RWPE2 (cell line): ENCODE data around the gene VSX2.

Source experiments
- ATAC-seq: fragments of 200-7000 bp; cut with Tn5 transposase; 3 replicates; pipeline ENCODE4 v1.9.1; 2021; ENCODE audit warnings: low read depth
- DNase-seq: peaks from one replicate; pipeline ENCODE4 v3.0.0-alpha.2; 2020; ENCODE audit warnings: low spot score
- H3K27ac ChIP-seq: fragments of 450-650 bp; 2 replicates; pipeline ENCODE4 v1.5.1; 2017; ENCODE audit warnings: mild to moderate bottlenecking; ENCODE audit not compliant: poor library complexity, severe bottlenecking
- H3K27me3 ChIP-seq: fragments of 250-450 bp; sonication (Bioruptor Pico); 2 replicates; pipeline ENCODE4 v1.5.1; 2021; ENCODE audit warnings: mild to moderate bottlenecking, moderate library complexity; ENCODE audit not compliant: insufficient read depth, poor library complexity, severe bottlenecking
- H3K36me3 ChIP-seq: fragments of 250-450 bp; sonication (Bioruptor Pico); 2 replicates; pipeline ENCODE4 v1.5.1; 2020; ENCODE audit warnings: low read depth, mild to moderate bottlenecking, moderate library complexity
- H3K4me1 ChIP-seq: fragments of 250-450 bp; sonication (Bioruptor Pico); 2 replicates; pipeline ENCODE4 v1.5.1; 2021; ENCODE audit warnings: mild to moderate bottlenecking, moderate library complexity; ENCODE audit not compliant: insufficient read depth, poor library complexity, severe bottlenecking
- H3K4me3 ChIP-seq: fragments of 250-450 bp; sonication (Bioruptor Pico); 2 replicates; pipeline ENCODE4 v1.5.1; 2021; ENCODE audit warnings: mild to moderate bottlenecking, moderate library complexity; ENCODE audit not compliant: severe bottlenecking
- H3K9me3 ChIP-seq: fragments of 250-450 bp; sonication (Bioruptor Pico); 2 replicates; pipeline ENCODE4 v1.5.1; 2021; ENCODE audit warnings: mild to moderate bottlenecking, moderate library complexity; ENCODE audit not compliant: severe bottlenecking
- TF ChIP-seq, protein P1 (sequence below): fragments of 450-650 bp; IDR thresholded peaks from one replicate; pipeline ENCODE4 v1.5.1; 2017; ENCODE audit warnings: mild to moderate bottlenecking, moderate library complexity; ENCODE audit not compliant: poor library complexity, severe bottlenecking

VSX2 gene

DNA sequence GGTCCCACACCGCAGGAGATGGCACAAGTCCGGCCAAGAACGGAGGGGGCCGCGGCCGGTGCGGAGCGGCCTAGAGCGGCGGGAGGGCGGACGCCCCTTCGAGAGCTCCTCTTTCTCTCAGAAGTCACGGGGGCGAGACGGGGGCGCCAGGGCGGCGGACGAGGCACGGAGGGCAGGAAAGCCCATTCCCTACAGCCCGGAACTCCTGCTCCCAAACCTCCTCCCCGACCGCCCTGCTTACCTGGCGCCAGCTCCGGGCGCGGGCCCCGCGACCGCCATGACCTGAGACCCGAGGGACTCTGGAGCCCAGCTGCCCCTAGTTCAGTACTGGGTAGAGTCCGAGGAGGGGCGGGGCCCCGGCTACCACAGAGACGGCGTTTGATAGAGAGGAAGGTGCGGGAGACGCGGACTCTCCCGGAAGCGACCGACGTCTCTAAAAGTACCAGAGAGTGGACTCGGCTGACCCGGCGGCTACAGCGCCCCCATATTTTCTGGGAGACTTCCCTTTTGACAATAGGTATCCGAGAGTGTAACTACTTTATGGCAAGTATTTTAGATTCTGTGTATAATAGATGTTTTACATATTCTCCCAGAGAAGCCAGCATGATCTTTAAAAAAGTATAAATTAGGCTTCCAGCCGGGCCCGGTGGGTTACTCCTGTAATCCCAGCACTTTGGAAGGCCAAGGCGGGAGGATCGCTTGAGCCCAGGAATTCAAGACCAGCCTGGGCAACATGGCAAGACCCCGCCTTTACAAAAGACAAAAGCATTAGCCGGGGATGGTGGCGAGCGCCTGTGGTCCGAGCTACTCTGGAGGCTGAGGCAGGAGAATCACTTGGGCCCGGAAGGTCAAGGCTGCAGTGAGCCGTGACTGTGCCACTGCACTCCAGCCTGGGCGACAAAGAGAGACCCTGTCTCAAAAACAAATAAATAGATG, 63.7 kb downstream of the VSX2 start, which contains the start of gene ABCD4:
TSS of gene ABCD4 (minus strand) at position 301 of the 936 bp plus-strand sequence. CDS start at position 279, 22 bp downstream.
- peak; percentile 96 for DNase-seq
- Histone ChIP-seq H3K4me1 (peaks cover 4% of the 10 kb centered on the region), H3K27me3 (no peaks in the 10 kb centered on the region), H3K27ac (peak within 1 kb of the TSS; percentile 52), H3K4me3 (peak within 1 kb of the TSS; percentile 77), H3K9me3 (no peaks in the 10 kb centered on the region), H3K36me3 (peaks cover 19% of the 10 kb centered on the region)
- peak; percentile 99 for ATAC-seq
- TF ChIP-seq, protein P1, sequence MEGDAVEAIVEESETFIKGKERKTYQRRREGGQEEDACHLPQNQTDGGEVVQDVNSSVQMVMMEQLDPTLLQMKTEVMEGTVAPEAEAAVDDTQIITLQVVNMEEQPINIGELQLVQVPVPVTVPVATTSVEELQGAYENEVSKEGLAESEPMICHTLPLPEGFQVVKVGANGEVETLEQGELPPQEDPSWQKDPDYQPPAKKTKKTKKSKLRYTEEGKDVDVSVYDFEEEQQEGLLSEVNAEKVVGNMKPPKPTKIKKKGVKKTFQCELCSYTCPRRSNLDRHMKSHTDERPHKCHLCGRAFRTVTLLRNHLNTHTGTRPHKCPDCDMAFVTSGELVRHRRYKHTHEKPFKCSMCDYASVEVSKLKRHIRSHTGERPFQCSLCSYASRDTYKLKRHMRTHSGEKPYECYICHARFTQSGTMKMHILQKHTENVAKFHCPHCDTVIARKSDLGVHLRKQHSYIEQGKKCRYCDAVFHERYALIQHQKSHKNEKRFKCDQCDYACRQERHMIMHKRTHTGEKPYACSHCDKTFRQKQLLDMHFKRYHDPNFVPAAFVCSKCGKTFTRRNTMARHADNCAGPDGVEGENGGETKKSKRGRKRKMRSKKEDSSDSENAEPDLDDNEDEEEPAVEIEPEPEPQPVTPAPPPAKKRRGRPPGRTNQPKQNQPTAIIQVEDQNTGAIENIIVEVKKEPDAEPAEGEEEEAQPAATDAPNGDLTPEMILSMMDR, result peak; percentile 95

DNA sequence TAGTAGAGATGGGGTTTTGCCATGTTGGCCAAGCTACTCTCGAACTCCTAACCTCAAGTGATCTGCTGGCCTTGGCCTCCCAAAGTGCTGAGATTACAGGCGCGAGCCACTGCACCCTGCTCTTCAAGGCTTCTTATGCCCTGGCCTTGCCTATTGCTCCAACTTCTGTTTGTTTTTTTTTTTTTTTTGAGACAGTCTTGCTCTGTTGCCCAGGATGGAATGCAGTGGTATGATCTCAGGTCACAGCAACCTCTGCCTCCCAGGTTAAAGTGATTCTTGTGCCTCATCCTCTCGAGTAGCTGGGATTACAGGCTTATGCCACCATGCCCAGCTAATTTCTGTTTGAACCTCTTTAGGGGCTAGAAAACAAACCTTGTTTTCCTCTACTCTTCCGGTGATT, 69.4 kb downstream of the VSX2 start:
- H3K4me1 ChIP-seq, result no peaks in the 10 kb centered on the region
- DNase-seq, result no peak
- ATAC-seq, result no peak
- H3K4me3 ChIP-seq, result no peak overlapping the region
- no peaks in the 10 kb centered on the region for H3K27me3 ChIP-seq
- no peaks in the 10 kb centered on the region for H3K36me3 ChIP-seq
- no peak overlapping the region for H3K27ac ChIP-seq
- no peaks in the 10 kb centered on the region for H3K9me3 ChIP-seq
- TF ChIP-seq, protein P1, result no peak

DNA sequence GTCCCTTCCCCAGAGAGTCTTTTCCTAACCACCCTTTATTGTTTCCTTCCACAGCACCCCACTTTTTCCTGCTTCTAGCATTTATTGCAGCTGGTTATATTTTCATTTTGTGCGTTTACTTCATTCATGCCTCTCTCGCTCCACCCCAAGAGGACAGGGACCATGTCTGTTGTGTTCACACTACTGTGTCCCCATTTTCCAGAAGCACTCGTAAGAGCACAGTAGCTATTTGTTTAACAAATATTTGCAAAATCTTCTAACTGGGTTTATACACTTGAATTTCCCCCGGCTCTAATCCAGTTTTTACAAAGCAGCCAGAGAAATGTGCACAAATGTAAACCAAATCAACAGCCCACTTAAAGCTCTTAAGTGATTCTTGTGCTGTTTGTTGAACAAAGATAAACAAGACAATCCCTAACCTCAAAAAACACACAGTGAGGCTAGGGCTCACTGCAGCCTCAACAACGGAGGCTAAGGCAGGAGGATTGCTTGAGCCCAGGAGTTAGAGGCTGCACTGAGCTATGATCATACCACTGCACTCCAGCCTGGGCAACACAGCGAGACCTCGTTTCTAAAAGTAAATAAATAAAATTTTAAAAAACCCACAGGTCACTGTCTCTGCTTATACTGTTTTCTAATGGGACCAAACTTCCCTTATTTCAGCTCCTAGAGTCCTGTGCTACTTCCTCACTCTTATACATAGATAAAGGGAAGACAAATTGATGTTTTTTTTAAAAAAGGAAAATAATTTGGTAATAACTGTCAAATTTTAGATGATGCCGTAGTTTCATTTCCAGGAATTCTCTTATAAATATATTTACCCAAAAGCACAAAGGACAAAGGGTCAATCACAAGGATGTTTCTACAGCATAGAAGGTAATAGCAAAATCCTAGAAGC, 70.1 kb downstream of the VSX2 start:
- no peak for DNase-seq
- ATAC-seq, result no peak
- no peaks in the 10 kb centered on the region for H3K4me1 ChIP-seq
- H3K27ac ChIP-seq, result no peak overlapping the region
- TF ChIP-seq, protein P1, result no peak
- H3K4me3 ChIP-seq, result no peak overlapping the region
- H3K27me3 ChIP-seq, result no peaks in the 10 kb centered on the region
- no peaks in the 10 kb centered on the region for H3K9me3 ChIP-seq
- H3K36me3 ChIP-seq, result no peaks in the 10 kb centered on the region

DNA sequence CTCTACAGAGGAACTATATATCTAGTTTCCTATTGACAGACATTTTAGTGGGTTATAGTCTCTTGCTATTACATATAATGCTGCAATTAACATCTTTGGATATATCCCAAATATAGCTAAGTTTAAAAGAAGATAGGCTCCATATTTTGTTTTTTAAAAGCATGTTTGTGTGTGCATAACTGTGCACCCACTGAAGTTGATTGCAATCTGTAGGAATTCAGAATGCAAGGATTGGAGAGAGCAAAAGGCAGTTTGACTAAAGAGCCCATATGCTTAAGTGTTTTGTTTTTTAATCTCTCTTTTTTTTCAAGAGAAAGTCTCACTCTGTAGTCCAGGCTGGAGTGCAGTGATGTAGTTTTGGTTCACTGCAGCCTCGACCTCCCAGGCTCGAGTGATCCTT, 72.9 kb downstream of the VSX2 start:
- no peak overlapping the region for H3K4me3 ChIP-seq
- TF ChIP-seq, protein P1, result no peak
- no peaks in the 10 kb centered on the region for H3K9me3 ChIP-seq
- H3K36me3 ChIP-seq, result no peaks in the 10 kb centered on the region
- H3K27ac ChIP-seq, result no peak overlapping the region
- no peak for ATAC-seq
- no peaks in the 10 kb centered on the region for H3K27me3 ChIP-seq
- no peak for DNase-seq
- H3K4me1 ChIP-seq, result no peaks in the 10 kb centered on the region
